Astrocyte of the hippocampus (primary cell): ENCODE measurements around the gene P2RX3.
"Not testable (repeated sequence)": the region's sequence is repeated elsewhere in the genome, so short reads cannot be mapped to it uniquely, and the experiment has no call there.

ENCODE experiments used
- DNase-seq: peaks from one replicate; pipeline ENCODE4 v3.0.0; 2011; ENCODE audit warnings: low read depth, low spot score

Gene P2RX3

DNA sequence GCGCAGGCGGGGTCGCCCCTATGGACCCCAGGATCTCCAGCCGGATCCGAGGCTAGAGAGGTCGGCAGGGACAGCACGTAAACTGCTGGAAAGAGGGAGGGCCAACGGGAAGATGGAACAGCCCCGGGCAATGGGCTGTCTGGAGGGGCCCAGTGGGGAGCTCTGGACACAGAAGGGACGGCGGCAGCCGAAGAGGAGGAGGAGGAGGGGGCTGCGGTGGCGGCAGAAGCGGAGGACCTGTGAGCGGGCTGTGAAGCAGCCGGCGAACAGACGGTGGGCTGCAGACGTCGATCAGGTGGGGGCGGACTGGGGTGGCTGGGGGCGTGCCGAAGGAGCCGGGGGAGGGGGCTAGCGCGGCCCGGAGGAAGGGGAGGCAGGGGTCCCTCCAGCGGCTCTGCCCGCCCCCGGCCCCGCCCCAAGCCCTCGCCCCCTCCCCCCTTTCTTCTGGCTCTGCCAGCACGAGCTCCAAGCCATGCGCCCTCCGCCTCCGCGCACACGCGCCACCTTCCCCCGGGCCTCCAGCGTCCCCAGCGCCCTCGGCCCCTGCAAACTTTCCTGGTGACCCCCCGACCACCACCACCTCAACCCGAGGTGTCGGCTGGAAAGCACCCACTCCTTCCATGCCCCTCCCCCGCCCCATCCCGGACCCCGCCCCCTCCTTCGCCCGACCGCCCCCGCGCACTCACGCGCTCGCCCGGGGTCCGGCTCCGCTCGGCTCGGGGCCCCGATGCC is 13.8 kb upstream of the P2RX3 start:
- peak; percentile 76 for DNase-seq

DNA sequence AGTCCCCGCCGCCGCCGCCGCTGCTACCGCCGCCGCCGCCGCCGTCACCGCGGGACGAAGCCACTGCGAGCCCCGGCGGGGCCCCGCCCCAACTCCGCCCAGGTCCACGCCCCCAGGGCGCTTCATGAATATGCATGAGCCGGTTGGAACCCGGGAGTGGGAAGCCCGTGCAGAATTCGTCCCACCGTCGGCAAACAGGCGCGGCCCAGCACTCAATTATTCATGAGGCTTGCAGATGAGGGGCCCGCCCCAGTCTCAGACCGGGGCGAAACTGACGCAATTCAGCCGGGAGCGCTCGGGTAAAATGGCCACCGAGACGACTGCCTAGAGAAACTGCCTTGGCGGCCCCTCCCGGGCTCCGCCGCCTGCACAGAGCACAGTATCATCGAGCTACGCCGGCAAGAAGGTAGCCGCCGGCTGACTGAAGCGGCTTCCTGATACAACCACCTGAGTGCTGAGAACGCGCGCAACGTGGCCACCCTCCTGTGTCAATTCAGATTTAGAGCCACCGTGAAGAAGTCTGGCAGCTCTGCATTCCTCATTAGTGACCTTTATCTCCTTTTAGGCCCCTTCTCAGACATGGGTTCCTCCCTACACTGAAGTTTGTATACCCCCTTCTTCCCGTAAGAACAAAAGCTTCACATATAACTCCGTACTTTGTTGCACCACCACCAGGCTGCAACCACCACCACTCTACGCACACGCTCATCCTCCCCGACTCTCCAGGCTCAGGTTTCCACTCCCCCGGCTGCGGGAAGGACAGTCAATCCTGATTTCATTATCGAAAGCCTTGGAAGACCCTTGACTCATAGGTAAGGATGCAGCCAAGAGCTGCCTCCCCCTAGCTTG is 13.0 kb upstream of the P2RX3 start, which contains the start of gene TNKS1BP1:
Gene TNKS1BP1 (minus strand): TSS at position 67 of the 849 bp plus-strand sequence. CDS start 3,067 bp downstream, outside the sequence.
- peak; percentile 98 for DNase-seq

DNA sequence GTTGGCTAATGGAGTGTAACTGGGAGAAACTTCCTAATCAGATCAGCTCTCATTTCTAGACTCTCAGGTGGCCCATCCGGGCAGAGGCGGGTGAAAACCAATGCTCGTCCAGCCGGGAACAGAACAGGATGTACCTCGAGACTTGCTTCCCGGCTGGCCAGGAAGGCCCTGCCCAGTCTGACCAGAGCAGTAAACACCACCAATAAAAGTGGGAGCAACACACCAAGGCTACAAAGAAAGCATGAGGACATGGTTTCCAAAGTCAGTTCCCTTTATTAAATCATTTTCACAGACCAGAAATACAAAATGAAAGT is 12.5 kb upstream of the P2RX3 start:
- DNase-seq: no peak

DNA sequence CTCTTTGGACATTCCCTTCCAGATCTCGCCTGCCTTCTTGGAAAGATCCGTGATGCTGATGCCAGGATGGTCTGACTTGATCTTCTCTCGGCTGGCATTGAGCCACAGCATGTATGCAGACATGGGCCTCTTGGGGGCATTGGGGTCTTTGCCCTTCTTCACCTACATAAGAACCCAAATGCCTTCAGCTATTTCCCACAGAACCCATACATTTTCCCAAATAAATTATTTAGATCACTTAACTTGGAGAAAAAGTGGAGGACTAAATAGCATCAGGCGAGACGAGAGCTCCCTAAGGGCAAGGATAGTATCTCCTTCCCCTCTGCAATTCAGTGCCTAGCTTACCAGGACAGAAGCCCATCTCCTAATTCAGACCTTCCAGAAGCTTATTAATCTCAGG is 10.4 kb upstream of the P2RX3 start:
- no peak for DNase-seq

DNA sequence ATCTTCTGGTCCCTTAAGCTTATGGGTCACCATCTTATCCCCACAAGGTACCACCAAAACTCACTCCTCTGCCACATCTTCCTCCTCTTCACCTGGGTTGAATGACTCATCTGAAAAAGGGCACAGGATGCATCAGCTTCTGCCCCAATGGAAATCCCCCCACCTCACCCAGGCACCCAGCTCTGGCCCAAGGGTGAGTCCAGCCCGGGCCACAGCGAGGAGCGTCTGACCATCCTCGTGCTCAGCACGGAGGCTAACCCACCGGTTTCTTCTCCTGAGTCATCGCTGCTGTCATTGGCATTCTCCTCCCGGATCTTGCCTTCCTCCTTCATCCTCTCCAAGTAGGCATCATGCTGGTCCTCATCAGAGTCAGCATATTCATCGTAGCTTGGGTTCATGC is 8.1 kb upstream of the P2RX3 start:
- DNase-seq: no peak

DNA sequence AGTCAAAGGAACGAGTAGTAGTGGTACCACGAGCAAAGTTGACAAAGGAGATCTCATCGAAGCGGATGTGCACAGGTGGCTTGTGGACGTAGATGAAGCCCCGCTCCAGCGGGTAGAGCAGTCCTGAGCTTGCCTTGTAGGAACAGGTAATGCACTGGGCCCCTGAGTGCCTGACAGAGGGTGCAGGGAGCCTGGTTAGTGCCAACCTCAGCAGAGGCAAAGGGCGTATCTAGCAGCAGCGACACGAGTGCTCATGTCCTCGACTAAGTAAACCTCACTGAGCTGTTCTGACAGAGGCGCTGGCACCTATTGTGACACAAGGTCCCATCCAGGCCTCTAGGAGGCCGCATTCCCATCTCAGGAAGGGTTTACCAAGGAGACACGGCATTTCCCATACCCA is 6.4 kb upstream of the P2RX3 start:
- no peak for DNase-seq

DNA sequence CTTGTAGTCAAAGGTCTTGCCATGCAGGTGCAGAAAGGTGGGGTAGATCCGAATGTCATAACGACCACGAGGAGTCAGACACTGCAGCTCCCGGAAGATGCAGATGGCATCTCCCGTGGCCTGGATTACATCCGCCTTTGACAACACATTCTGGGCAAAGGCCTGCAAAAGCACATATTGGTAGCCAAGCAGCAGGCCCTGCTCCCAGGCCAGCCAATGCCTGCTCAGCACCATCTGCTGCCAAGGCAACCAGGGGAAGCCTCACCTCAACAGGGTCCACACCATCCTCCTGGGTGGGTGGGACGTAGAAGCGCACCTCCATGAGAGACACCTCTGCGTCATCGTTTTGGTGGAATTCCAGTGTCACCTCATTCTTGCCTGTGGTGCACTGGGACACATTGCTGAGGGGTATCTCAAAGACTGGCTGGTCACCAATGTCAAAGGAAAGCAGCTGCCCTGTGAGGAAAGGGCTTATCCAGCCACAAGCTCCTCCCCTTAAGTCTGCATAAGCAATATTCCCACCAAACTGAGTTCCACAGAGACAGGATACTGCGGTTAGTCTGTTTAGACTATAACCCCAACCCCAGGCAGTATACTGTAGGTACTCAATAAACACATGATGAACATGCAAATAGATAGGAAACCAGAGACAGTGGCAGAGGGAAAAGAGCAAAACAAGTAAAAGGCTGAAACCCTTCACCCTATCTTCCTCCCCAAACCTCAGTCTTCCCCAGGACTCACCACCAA is 5.3 kb upstream of the P2RX3 start:
- DNase-seq: no peak

DNA sequence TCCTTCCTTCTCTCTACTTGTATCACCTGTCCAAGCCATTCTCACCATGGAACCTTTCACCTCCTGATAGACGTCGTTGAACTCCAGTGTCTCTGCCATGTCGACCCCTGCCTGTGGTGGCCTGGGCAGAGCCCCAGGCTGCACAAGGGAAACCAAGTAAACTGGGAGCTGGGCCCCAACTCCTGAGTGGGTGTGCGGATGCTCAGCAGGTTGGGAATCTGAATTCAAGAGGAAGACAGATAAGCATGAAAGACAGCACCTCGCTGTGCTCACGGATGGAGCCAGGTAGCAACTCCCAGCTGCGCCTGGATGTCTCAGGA is 3.2 kb upstream of the P2RX3 start:
- no peak for DNase-seq

DNA sequence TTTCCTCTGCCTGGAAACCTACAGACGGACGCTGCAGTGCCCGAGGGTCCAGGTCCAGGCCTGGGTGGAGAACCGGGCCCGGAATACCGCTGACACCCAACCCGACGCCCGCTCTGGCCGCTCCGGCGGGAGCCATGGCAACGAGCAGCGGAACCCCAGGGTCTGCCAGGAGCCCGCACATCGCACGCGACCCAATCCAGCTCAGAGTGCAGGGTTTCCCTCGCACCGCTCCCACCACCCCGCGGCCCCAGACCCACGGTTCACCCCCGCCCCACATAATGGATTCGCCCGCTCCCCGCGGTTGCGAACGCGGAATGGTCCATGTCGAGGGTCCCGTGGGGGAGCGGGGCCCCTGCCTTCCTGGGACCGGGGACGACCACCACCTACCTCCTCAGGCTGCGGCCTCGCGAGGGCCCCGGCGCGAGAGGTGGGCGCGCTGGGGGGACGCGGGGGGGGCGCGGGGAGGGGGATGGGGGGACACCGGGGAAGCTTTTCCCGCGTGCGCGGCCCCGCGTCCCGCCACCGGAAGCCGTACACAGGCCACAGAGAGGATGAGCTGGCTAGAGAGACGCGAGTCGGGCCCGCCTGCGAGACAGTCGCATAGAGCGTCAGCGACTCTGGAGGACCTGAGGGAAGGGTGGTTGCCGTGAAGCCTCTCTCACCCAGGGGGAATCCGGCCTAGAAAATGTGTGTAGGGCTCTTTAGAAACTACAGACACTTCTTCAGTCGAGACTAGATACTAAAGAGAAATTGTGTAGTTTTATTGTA is 2.6 kb upstream of the P2RX3 start, which contains the start of gene SSRP1:
Gene SSRP1 (minus strand): TSS at position 550 of the 768 bp plus-strand sequence. CDS start 771 bp downstream, outside the sequence.
- DNase-seq: peak; percentile 93

DNA sequence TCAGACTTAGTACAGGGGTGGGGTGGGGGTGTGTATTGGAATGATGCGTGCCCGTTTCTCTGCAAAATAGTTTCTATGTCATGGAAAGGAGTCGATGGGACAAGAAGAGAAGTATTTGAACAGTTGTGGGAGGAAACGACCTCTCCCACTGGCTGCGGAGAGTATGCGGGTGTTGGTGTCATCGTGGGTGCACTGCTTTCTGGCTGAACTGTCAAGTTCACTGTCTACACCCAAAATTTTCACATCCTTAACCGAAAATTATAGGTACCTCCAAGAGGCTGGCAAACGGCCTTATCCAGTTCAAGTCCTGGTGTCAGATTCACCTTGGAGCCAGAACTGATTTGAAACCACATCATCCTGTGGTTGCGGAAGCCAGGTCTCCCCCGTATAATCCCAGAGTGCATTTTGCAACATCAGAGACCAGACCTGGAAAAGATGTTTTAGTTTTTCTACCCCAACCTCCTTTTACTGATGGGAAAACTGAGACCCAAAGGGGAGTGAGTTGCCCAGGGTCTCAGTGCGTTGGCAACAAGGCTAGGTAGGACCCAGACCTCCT is 2.0 kb upstream of the P2RX3 start:
- no peak for DNase-seq

DNA sequence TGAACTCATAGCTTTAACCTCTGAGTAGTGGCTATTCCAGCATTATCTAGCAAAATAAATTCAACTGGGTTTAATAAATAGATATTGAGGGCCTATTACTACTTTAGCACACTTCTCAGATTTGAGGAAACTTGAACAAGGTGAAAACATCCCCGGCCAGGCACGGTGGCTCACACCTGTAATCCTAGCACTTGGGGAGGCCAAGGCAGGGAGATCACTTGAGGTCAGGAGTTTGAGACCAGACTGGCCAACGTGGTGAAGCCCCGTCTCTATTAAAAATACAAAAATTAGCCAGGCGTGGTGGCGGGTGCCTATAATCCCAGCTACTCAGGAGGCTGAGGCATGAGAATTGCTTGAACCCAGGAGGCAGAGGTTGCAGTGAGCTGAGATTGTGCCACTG is 1.3 kb upstream of the P2RX3 start:
- not testable (repeated sequence) for DNase-seq

DNA sequence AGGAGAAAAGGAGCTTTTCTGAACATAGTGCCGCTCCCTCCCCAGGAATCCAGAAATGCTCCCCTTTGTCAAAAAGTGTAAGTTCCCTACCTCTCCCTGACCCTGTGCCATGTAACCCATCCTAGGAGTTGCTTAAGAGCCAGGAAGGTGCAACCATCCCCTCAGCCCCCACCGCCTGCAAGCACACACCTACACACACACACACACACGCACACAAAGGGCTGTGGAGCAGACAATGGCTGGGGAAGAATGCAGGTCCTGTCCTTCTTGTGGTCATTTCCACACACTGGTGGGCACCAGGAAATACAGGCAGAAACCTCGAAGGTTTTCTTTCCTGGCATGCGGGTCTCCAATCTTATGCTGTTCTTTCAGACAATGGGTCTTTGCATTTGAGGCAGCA is 1.2 kb downstream of the P2RX3 start:
- DNase-seq: no peak

DNA sequence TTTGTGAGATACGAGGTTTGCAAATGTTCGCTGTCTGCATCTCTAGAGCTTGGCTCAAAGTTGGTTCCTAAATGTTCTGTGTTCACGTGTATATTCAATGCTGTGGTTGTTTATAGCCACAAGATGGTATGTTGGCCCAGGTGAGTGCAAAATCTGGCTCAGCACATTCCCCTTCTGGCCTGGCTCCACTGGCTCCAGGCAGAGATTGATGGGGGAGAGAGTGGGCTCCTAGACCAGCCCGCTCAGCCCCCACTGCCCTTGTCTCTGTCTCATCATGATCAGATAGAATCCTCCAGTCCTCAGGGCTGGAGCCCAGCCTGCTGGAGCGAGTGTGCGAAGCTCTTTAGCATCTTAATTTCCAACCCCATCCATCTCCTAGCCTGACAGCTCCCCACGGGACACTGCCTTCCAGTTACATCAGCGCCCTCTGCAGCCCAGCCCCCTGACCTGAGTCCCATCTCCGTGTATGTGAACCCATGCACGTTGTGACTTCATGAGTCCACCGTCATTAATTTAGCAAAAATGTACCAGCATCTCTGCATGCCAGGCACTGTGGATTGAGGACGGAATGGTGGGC is 2.0 kb downstream of the P2RX3 start:
- no peak for DNase-seq

DNA sequence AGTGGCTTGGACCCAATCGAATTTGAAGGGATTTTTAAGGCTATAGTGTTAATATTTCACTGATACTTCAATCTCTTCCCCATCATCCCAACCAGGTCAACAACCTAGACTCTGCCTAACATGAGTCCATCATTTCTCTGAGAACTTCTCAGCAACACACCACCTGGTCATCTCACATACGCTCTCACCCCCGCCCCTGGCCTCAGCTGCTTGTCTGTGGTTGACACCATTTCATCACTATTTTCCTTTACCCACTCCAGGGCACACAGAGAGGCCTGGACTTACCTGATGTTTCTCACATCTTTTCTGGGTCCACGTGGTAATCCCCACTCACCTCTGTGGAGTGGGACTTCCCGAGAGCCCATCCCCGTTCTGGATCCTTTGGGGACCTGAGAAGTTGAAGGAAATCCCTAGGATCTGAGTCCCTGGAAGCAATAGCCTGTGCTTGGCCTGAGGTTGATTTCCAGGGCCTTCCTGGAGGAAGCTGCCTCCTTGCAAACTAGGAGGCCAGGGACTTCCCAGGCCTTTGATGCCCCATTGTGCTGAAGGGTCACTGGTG is 3.2 kb downstream of the P2RX3 start:
- DNase-seq: no peak

DNA sequence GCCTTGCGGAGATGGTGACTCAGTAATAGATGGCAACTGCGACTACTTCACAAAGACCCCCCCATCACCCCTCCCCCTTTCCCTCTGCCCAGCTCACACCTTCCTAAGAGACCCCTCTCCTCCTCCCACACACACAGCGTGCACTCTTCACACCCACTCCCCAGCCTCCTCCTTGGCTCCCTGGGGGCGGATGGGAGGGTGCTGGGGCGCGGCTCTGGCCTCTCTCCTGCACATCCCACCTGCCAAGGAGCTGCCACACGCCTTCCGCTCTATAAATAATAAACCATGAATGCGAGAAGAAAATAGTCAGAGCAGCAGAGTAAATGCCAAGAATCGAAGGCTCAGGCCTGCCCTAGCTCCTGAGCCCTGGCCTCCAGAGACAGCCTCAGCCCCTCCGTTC is 4.5 kb downstream of the P2RX3 start:
- DNase-seq: no peak

DNA sequence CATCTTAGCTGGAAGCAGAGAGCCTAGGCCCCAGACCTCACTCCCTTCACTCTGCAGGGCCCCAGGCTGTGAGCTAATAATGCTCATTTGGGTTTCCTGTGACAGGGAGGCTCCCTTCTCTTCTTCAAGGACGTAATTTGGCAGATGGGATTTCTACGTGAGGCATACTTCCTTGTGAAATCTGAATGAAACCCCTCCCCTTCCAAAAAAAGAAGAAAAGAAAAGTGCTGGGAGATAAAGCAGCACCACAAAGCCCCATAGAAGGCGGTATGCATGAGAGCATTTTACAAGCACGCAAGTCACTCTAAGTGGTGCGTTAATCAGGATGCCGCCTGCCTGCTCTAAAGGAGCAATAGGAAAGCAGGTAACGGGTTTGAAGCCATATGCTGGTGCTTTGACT is 5.7 kb downstream of the P2RX3 start:
- no peak for DNase-seq

DNA sequence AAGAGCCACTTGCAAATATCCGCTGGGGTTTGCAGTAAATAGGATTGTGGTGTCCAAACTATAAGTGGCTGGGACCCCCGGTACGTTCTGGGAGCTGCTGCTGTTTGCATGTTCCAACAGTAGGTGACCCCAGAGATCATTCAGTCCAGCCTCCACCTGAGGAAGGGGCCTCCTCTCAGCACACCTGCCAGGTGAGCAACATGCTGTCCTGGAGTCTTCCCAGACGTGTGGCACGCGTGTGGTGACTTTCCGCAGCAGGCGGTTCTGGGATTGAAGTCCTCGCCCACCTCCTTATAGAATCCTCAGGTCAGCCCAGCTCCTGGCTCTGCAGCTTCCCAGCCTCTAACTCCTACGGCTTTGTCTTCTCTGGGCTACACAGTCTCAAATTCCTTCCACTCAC is 6.7 kb downstream of the P2RX3 start:
- DNase-seq: no peak

DNA sequence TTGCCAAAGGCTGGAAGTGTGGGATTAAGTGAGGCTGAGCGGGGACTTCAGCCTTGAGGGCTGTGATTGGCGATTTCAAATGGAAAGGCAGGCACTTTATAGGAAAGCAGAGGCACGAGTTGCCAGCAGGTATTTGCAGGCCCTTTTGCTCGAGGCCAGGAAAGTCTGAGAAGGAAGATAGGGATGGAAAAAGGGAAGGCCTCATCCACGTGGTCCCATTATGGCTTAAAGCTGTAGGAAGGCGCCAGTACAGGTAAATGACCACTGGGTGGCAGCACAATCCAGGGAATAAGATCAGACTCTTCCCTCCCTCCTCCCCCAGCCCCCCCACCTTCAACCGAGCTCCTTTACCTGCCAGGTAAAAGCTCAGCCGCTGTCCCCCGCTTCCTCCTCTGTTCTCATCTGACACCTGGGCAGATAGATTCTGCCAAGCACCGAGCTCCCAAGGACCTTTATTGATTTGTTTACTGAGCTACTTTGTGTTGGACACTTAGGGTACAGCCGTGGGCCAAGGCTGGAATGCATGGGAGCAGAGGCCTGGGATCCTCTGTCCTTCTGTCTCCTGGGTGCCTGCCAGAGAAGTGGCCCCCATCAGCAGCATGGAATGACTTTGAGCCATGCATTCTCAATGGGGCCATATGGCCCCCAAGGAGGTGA is 7.5 kb downstream of the P2RX3 start:
- DNase-seq: peak; percentile 78

DNA sequence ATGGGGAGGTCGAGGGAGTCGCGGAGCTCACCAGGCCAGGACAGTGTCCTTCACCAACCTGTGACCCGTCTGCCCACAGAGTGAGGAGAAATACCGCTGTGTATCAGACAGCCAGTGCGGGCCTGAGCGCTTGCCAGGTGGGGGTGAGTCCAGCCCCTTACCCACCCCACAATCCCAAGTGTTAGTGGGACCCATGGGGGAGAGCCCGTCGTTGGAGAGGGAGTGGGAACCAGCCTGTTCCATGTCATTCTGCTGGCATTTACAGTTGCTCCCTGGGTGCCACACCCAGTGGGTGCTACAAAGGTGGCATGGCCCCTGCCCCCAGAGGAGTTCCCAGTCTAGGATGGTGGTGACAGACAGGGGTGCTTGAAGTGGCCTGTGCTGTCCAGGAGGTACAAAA is 9.2 kb downstream of the P2RX3 start:
- no peak for DNase-seq

DNA sequence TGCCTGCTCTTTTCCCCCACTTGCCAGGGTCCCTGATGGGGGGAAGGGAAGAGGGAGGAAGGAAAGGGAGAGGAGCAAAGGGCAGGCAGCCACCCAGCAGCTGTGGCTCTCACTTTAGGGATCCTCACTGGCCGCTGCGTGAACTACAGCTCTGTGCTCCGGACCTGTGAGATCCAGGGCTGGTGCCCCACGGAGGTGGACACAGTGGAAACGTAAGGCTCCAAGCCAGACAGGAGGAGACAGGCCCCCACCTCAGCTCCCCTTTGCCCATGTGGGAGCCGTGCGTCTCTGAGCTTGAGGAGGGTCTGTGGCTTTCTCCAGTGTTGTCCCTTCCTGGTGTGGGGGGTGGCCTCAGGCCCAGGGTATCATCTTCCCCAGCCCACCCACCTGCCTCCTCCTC is 9.9 kb downstream of the P2RX3 start:
- no peak for DNase-seq
